ENCODE measurements around the gene ZPBP2.

- TF ChIP-seq CTCF (conservative IDR thresholded peaks at IDR 0.05) (no peak), ZFX (IDR thresholded peaks at IDR 0.05) (no peak)
Observed at GRCh38 chr17:39863244-39863917, 4.6 kb upstream of the ZPBP2 start.

All from C4-2B (cell line).